ENCODE results near the gene TM2D1.
A peak's percentile ranks its signal among the peaks of the same experiment; 100 is the strongest.
"Not testable (repeated sequence)": the region's sequence is repeated elsewhere in the genome, so short reads cannot be mapped to it uniquely, and the experiment has no call there.

The TM2D1 gene

GRCh38 chr1:61727544-61727943 is 2.6 kb upstream of the TM2D1 start:
- no peak overlapping the region for H3K4me3 ChIP-seq (ENCODE audit: low read depth, low read length)
- DNase-seq (ENCODE audit: low read depth) = no peak

- peak overlapping the region; percentile 75 for H3K4me3 ChIP-seq (ENCODE audit: low read depth, low read length)
- DNase-seq (ENCODE audit: low read depth) = no peak
These were observed 482 bp downstream of the TM2D1 start for GRCh38 chr1:61724506-61724812.

DNA sequence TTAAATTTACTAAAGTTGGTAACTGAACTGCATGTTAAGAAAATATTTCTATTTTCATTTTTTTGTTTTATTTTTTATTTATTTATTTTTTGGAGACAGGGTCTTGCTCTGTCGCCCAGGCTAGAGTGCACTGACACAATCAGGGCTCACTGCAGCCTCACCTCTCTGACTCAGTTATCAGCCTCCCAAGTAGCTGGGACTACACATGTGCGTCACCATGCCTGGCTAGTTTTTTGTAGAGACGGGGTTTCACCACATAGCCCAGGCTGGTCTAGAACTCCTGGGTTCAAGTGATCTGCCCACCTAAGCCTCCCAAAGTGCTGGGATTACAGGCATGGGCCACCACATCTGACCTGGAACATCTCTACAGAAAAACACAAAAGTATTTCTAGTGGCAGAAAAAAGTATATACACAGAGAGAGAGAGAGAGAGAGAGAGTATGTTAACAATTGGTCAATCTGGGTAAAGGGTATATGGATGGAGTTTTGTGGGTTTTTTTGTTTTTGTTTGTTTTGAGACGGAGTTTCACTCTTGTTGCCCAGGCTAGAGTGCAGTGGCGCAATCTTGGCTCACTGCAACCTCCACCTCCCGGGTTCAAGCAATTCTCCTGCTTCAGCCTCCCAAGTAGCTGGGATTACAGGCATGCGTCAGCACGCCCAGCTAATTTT is 5.8 kb downstream of the TM2D1 start:
- DNase-seq (ENCODE audit: low read depth); H3K4me3 ChIP-seq (ENCODE audit: low read depth, low read length): not testable (repeated sequence)

DNA sequence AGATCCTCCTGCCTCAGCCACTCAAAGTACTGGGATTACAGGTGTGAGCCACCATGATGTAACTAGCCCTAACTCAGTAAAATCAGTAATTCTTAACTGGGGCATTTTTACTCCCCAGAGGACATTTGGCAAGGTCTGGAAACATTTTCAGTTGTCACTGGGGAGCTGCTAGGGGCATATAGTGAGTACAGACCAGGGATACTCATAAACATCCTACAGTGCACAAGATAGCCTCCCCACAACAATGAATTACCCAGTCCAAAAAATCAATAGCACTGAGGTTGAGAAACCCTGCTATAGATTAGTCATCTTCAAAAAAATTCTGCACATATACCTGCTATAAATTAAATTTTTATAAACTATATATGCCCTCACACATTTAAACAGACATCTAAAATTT is 13.0 kb downstream of the TM2D1 start:
- no peak overlapping the region for H3K4me3 ChIP-seq (ENCODE audit: low read depth, low read length)
- DNase-seq (ENCODE audit: low read depth) = no peak

GRCh38 chr1:61711257-61711656 is 13.7 kb downstream of the TM2D1 start:
- not testable (repeated sequence) for DNase-seq (ENCODE audit: low read depth)

GRCh38 chr1:61709908-61710289 is 15.0 kb downstream of the TM2D1 start:
- no peak overlapping the region for H3K4me3 ChIP-seq (ENCODE audit: low read depth, low read length)
- no peak for DNase-seq (ENCODE audit: low read depth)

More at GRCh38 chr1:61711257-61711656, 13.7 kb downstream of the TM2D1 start:
- not testable (repeated sequence) for H3K4me3 ChIP-seq (ENCODE audit: low read depth, low read length)

DNA sequence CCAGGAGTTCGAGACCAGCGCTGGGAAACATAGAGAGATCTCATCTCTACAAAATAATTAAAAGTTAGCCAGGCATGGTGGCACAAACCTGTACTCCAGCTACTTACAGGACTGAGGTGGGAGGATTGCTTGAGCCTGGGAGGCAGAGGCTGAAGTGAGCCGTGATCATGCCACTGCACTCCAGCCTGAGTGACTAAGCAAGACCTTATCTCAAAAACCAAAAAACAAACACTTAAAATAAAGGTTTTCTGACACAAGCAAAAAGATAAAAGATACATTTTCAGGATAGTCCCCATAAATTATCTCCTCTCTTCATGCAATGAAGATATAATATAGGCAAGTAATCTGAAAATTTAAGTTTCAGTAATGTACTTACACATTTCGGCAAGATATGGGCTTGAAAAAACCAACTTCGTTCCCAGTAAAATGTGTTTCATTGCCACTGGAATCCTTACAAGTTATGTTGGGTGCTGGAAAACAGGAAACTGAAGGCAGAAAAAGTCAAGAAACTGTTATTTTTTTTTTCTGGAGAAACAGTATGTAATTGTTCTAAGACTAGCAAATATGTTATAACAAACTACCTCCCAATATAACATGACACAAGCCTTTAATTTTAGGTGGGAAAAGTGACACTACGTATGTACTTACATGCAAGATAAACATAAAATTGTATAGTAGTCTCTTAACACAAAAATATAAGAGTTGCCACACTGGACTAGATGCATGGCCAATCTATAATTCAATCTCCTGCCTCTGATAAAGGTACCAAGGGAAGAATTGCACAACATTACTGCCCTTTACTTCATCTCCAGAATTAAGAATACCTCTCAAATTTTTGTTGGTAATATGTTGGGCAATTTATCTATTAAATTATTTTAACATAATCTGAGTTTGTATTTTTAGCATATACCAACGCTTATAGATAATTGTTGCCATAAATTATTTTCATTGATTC is 15.7 kb downstream of the TM2D1 start:
- DNase-seq (ENCODE audit: low read depth) = no peak

GRCh38 chr1:61699911-61700851 is 24.8 kb downstream of the TM2D1 start:
- no peak for DNase-seq (ENCODE audit: low read depth)
- H3K4me3 ChIP-seq (ENCODE audit: low read depth, low read length) = no peak overlapping the region

More for the DNA sequence above, 15.7 kb downstream of the TM2D1 start:
- no peak overlapping the region for H3K4me3 ChIP-seq (ENCODE audit: low read depth, low read length)

- no peak for DNase-seq (ENCODE audit: low read depth)
- no peak overlapping the region for H3K4me3 ChIP-seq (ENCODE audit: low read depth, low read length)
These were observed 32.7 kb downstream of the TM2D1 start for GRCh38 chr1:61692155-61692800.

GRCh38 chr1:61687901-61688300 is 37.0 kb downstream of the TM2D1 start:
- DNase-seq (ENCODE audit: low read depth) = no peak
- no peak overlapping the region for H3K4me3 ChIP-seq (ENCODE audit: low read depth, low read length)

- no peak overlapping the region for H3K4me3 ChIP-seq (ENCODE audit: low read depth, low read length)
- no peak for DNase-seq (ENCODE audit: low read depth)
These were observed 42.0 kb downstream of the TM2D1 start for GRCh38 chr1:61682891-61683290.

- DNase-seq (ENCODE audit: low read depth) = no peak
- no peak overlapping the region for H3K4me3 ChIP-seq (ENCODE audit: low read depth, low read length)
These were observed 44.4 kb downstream of the TM2D1 start for GRCh38 chr1:61680500-61680899.

DNA sequence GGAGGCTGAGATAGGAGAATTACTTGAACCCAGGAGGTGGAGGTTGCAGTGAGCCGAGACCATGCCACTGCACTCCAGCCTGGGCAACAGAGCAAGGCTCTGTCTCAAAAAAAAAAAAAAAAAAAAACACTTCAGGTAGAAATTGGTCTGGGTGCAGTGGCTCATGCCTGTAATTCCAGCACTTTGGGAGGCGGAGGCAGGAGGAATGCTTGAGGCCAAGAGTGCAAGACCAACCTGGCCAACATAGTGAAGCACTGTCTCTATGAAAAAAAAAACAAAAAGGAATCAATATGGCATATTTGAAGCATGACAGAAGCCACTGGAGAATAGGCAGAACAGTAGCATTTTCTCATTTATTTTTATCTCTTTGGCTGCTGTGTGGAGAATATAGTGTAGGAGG is 48.1 kb downstream of the TM2D1 start:
- not testable (repeated sequence) for DNase-seq (ENCODE audit: low read depth); H3K4me3 ChIP-seq (ENCODE audit: low read depth, low read length)

- no peak overlapping the region for H3K4me3 ChIP-seq (ENCODE audit: low read depth, low read length)
- DNase-seq (ENCODE audit: low read depth) = no peak
These were observed 50.7 kb downstream of the TM2D1 start for GRCh38 chr1:61674221-61674620.

- no peak for DNase-seq (ENCODE audit: low read depth)
- no peak overlapping the region for H3K4me3 ChIP-seq (ENCODE audit: low read depth, low read length)
These were observed 52.6 kb downstream of the TM2D1 start for GRCh38 chr1:61672376-61672775.

- no peak overlapping the region for H3K4me3 ChIP-seq (ENCODE audit: low read depth, low read length)
- no peak for DNase-seq (ENCODE audit: low read depth)
These were observed 54.5 kb downstream of the TM2D1 start for GRCh38 chr1:61670445-61670844.

DNA sequence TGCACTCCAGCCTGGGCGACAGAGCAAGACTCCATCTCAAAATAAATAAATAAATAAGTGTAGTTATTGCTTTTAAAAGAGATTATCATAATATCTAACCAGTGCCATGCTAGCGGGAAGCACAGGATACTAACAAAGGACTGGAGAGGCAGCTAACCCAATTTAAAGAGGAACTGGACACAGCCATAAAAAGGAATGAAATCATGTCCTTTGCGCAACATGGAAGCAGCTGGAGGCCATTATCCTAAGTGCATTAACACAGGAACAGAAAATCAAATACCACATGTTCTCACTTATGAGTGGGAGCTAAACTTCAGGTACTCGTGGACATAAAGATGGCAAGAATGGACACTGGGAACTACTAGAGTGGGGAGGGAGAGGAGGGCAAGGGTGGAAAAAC is 54.9 kb downstream of the TM2D1 start:
- no peak for DNase-seq (ENCODE audit: low read depth)
- H3K4me3 ChIP-seq (ENCODE audit: low read depth, low read length) = no peak overlapping the region

- no peak for DNase-seq (ENCODE audit: low read depth)
- H3K4me3 ChIP-seq (ENCODE audit: low read depth, low read length) = no peak overlapping the region
These were observed 65.9 kb downstream of the TM2D1 start for GRCh38 chr1:61659061-61659460.

DNA sequence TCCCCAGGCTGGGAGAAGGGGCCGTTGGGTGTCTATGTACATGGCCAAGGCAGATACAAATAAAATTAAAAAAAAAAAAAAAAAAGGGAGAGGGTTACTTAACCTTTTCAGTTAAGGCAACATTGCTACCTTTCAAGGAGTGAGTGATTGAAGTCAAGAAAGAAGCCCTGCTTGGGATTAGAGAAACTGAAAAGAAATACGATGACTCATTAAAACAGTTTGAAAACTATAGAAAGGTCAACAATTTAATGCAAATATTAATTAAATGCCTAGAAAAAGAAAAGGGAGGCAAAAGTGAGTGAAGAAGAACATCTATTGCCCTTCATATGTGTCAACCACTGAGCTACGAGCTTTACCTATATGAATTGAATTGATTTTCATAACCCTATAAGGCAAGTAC is 69.5 kb downstream of the TM2D1 start:
- DNase-seq (ENCODE audit: low read depth) = no peak
- no peak overlapping the region for H3K4me3 ChIP-seq (ENCODE audit: low read depth, low read length)
